ENCODE measurements around the gene SLC30A4.

The SLC30A4 gene

DNA sequence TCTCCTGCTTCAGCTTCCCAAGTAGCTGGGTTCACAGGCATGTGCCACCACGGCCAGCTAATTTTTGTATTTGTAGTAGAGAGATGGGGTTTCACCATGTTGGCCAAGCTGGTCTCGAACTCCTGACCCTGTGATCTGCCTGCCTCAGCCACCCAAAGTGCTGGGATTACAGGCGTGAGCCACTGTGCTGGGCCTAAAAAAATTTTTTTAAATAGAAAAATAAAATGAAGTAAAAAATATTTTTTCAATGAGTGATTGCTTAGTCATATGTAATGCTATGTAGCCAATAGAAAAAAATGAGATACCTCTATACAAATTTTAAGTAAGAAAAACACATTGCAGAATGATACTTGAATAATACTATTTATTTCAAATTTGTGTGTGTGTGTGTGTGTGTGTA, 27.9 kb upstream of the SLC30A4 start:
- Histone ChIP-seq H3K36me3 (ENCODE audit: insufficient read depth, low read length) (no peaks in the 10 kb centered on the region), H3F3A (ENCODE audit: low read depth) (no peaks in the 10 kb centered on the region), H4K20me1 (ENCODE audit: insufficient read depth, low read length, poor library complexity, severe bottlenecking) (no peaks in the 10 kb centered on the region), H3K9me3 (ENCODE audit: insufficient read depth, low read depth, low read length) (no peaks in the 10 kb centered on the region), H3K9ac (ENCODE audit: low read depth, low read length, poor library complexity, severe bottlenecking) (no peak overlapping the region), H3K4me1 (ENCODE audit: insufficient read depth, low read length, poor library complexity, severe bottlenecking) (no peaks in the 10 kb centered on the region), H3K9me2 (replicated peaks; ENCODE audit: low read depth, low read length) (no peaks in the 10 kb centered on the region), H3K79me2 (ENCODE audit: insufficient read depth, low read length) (no peaks in the 10 kb centered on the region), H3K27me3 (ENCODE audit: insufficient read depth, low read length, poor library complexity, severe bottlenecking) (peaks cover 14% of the 10 kb centered on the region), H3K4me2 (ENCODE audit: low read depth, low read length, poor library complexity, severe bottlenecking) (no peak overlapping the region), H2AFZ (ENCODE audit: low read length) (no peak overlapping the region), H3K4me3 (ENCODE audit: low read length, poor library complexity, severe bottlenecking) (no peak overlapping the region)
- TF ChIP-seq, protein P1, sequence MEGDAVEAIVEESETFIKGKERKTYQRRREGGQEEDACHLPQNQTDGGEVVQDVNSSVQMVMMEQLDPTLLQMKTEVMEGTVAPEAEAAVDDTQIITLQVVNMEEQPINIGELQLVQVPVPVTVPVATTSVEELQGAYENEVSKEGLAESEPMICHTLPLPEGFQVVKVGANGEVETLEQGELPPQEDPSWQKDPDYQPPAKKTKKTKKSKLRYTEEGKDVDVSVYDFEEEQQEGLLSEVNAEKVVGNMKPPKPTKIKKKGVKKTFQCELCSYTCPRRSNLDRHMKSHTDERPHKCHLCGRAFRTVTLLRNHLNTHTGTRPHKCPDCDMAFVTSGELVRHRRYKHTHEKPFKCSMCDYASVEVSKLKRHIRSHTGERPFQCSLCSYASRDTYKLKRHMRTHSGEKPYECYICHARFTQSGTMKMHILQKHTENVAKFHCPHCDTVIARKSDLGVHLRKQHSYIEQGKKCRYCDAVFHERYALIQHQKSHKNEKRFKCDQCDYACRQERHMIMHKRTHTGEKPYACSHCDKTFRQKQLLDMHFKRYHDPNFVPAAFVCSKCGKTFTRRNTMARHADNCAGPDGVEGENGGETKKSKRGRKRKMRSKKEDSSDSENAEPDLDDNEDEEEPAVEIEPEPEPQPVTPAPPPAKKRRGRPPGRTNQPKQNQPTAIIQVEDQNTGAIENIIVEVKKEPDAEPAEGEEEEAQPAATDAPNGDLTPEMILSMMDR (conservative IDR thresholded peaks at IDR 0.05; ENCODE audit: low read length), result no peak
- TF ChIP-seq EZH2phosphoT487 (IDR thresholded peaks at IDR 0.05; ENCODE audit: borderline replicate concordance), result no peak

DNA sequence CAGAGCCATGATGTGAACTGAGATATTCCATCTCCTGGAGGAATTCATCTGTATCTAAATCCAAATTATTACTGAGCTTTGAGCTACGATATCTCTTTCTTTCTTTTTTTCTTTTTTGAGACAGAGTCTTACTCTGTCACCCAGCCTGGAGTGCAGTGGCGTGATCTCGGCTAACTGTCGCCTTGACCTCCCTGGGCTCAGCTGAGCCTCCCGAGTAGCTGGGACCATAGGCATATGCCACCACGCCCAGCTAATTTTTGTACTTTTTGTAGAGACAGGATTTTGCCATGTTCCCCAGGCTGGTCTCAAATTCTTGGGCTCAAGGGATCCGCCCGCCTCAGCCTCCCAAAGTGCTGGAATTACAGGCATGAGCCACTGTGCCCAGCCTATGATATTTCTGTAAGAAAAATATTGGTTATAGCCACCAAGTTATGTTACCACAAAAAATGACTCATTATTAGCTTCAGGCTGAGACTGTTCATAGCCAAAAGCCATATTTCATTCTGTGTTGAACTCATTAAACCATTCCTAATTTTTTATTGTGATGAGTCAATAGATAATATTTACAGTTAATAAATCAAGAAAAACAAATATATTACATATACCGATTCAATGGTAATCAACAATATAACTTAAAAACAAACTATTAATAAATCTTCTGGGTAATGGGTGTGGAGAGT, 27.1 kb upstream of the SLC30A4 start:
- H3K79me2 ChIP-seq (ENCODE audit: insufficient read depth, low read length), result no peaks in the 10 kb centered on the region
- no peaks in the 10 kb centered on the region for H3K9me2 ChIP-seq (replicated peaks; ENCODE audit: low read depth, low read length)
- no peak overlapping the region for H2AFZ ChIP-seq (ENCODE audit: low read length)
- no peaks in the 10 kb centered on the region for H3K9me3 ChIP-seq (ENCODE audit: insufficient read depth, low read depth, low read length)
- no peaks in the 10 kb centered on the region for H3K36me3 ChIP-seq (ENCODE audit: insufficient read depth, low read length)
- H3K4me3 ChIP-seq (ENCODE audit: low read length, poor library complexity, severe bottlenecking), result no peak overlapping the region
- H3K9ac ChIP-seq (ENCODE audit: low read depth, low read length, poor library complexity, severe bottlenecking), result no peak overlapping the region
- H3K4me2 ChIP-seq (ENCODE audit: low read depth, low read length, poor library complexity, severe bottlenecking), result no peak overlapping the region
- TF ChIP-seq, protein P1 (conservative IDR thresholded peaks at IDR 0.05; ENCODE audit: low read length), result no peak
- TF ChIP-seq EZH2phosphoT487 (IDR thresholded peaks at IDR 0.05; ENCODE audit: borderline replicate concordance), result no peak
- H3F3A ChIP-seq (ENCODE audit: low read depth), result no peaks in the 10 kb centered on the region
- no peaks in the 10 kb centered on the region for H3K4me1 ChIP-seq (ENCODE audit: insufficient read depth, low read length, poor library complexity, severe bottlenecking)
- H3K27me3 ChIP-seq (ENCODE audit: insufficient read depth, low read length, poor library complexity, severe bottlenecking), result peaks cover 7% of the 10 kb centered on the region
- H4K20me1 ChIP-seq (ENCODE audit: insufficient read depth, low read length, poor library complexity, severe bottlenecking), result no peaks in the 10 kb centered on the region

DNA sequence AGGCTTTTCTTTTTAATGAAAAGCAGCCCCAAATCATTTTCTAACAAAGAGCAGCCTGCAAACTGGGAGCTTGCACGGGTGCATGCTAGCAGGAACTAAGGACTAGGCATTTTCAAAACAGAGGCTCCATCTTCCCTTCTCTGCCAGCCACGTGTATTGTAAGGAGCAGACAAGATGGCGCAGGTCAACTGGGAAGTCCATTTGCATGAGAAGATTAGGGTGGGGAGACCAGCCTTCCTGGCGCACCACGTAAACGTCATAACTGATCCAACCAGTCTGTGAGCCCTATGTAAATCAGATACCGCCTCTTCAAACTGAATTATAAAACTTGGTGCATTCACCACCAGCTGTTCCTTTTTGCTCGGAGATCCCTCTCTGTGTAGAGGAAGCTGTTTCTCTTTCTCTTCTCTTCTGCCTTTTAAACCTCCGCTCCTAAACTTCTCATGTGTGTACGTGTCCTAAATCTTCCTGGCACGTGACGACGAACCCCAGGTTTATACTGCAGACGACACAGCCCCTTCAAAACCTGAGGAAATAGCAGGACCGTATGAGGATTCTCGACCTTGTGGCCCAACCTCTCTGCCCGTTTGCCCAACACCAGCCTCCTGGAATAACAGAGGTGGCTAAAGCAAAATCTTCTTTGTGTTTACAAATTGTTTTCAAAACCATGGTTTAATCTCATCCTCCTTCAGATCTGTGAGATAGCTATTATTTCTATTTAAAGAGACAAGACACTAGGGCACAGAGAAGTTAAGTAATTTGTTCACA, 26.4 kb upstream of the SLC30A4 start:
- Histone ChIP-seq H4K20me1 (ENCODE audit: insufficient read depth, low read length, poor library complexity, severe bottlenecking) (no peaks in the 10 kb centered on the region), H3F3A (ENCODE audit: low read depth) (no peaks in the 10 kb centered on the region), H3K79me2 (ENCODE audit: insufficient read depth, low read length) (no peaks in the 10 kb centered on the region), H3K36me3 (ENCODE audit: insufficient read depth, low read length) (no peaks in the 10 kb centered on the region), H3K9me2 (replicated peaks; ENCODE audit: low read depth, low read length) (no peaks in the 10 kb centered on the region), H3K27me3 (ENCODE audit: insufficient read depth, low read length, poor library complexity, severe bottlenecking) (no peaks in the 10 kb centered on the region), H3K4me2 (ENCODE audit: low read depth, low read length, poor library complexity, severe bottlenecking) (no peak overlapping the region), H3K9ac (ENCODE audit: low read depth, low read length, poor library complexity, severe bottlenecking) (no peak overlapping the region), H3K9me3 (ENCODE audit: insufficient read depth, low read depth, low read length) (no peaks in the 10 kb centered on the region), H3K4me1 (ENCODE audit: insufficient read depth, low read length, poor library complexity, severe bottlenecking) (no peaks in the 10 kb centered on the region), H3K4me3 (ENCODE audit: low read length, poor library complexity, severe bottlenecking) (no peak overlapping the region), H2AFZ (ENCODE audit: low read length) (no peak overlapping the region; the same call in 1 of the 2 replicates)
- TF ChIP-seq, protein P1 (conservative IDR thresholded peaks at IDR 0.05; ENCODE audit: low read length), result no peak
- no peak for TF ChIP-seq EZH2phosphoT487 (IDR thresholded peaks at IDR 0.05; ENCODE audit: borderline replicate concordance)

Data from Loucy (cell line).